ENCODE measurements around the gene TEAD4.

TEAD4 gene

GRCh38 chr12:2960996-2961616 lies 1.9 kb downstream of the TEAD4 start:
- no peak for DNase-seq

GRCh38 chr12:2961705-2962104 lies 2.5 kb downstream of the TEAD4 start:
- no peak for DNase-seq

GRCh38 chr12:2963154-2963759 lies 4.1 kb downstream of the TEAD4 start:
- DNase-seq: peak; percentile 16

GRCh38 chr12:2963760-2964292 lies 4.6 kb downstream of the TEAD4 start:
- no peak for DNase-seq

GRCh38 chr12:2967651-2968050 lies 8.5 kb downstream of the TEAD4 start:
- no peak for DNase-seq

GRCh38 chr12:2970744-2971143 lies 11.5 kb downstream of the TEAD4 start:
- DNase-seq: no peak

- DNase-seq: no peak
Observed at GRCh38 chr12:2973566-2973965, 14.4 kb downstream of the TEAD4 start.

GRCh38 chr12:2974560-2974971 lies 15.4 kb downstream of the TEAD4 start:
- DNase-seq: no peak

- no peak for DNase-seq
Observed at GRCh38 chr12:2976581-2976996, 17.4 kb downstream of the TEAD4 start.

GRCh38 chr12:2977776-2978175 lies 18.6 kb downstream of the TEAD4 start:
- DNase-seq: no peak

- no peak for DNase-seq
Observed at GRCh38 chr12:2979806-2980205, 20.6 kb downstream of the TEAD4 start.

- DNase-seq: no peak
Observed at GRCh38 chr12:2980630-2981029, 21.4 kb downstream of the TEAD4 start.

GRCh38 chr12:2982361-2982760 lies 23.2 kb downstream of the TEAD4 start:
- no peak for DNase-seq

- DNase-seq: no peak
Observed at GRCh38 chr12:2984249-2984648, 25.1 kb downstream of the TEAD4 start.

- no peak for DNase-seq
Observed at GRCh38 chr12:2984698-2985097, 25.5 kb downstream of the TEAD4 start.

- no peak for DNase-seq
Observed at GRCh38 chr12:2986876-2987275, 27.7 kb downstream of the TEAD4 start.

GRCh38 chr12:2988494-2988893 lies 29.3 kb downstream of the TEAD4 start:
- DNase-seq: no peak

GRCh38 chr12:2992724-2993123 lies 33.5 kb downstream of the TEAD4 start:
- DNase-seq: no peak

- DNase-seq: no peak
Observed at GRCh38 chr12:2997989-2998670, 38.9 kb downstream of the TEAD4 start.

- no peak for DNase-seq
Observed at GRCh38 chr12:2998789-2999264, 39.6 kb downstream of the TEAD4 start.

- no peak for DNase-seq
Observed at GRCh38 chr12:2999265-2999841, 40.2 kb downstream of the TEAD4 start.

GRCh38 chr12:3000548-3001275 lies 41.5 kb downstream of the TEAD4 start:
- DNase-seq: no peak

- DNase-seq: peak; percentile 71
Observed at GRCh38 chr12:3002646-3003045, 43.4 kb downstream of the TEAD4 start.
